ENCODE results near the gene SRPX2. TPM values are rescaled to one million over a fixed set of nuclear protein-coding genes. Genes with fewer than 3 reads are reported as not detected.

Gene SRPX2
- total RNA-seq, 3 donors from 2014 or later: 3.3 to 17.6 (median 13.9) TPM

DNA sequence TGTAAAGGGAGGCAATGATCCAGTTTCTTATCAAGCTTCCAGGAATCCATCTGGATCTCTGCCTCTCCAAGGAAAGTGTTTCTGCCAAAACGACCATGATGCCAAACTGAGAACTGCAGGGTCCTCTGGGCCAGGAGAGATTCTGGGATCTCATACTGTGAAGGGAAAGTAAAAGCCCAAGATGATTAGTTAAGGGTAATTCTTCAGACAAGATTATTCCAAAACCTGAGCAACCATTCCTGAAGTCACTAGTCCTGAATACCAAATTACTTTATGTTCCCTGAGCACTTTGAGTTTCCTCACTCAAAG is 42.0 kb downstream of the SRPX2 start:
- no peak for ATAC-seq
- intact Hi-C loops (cut with DNase I, micrococcal nuclease): loop anchor here (2.0 to 5.0 kb wide), 2 partner anchors 81 to 83 kb away; no protein-coding TSS in a partner anchor
- DNase-seq: no peak

DNA sequence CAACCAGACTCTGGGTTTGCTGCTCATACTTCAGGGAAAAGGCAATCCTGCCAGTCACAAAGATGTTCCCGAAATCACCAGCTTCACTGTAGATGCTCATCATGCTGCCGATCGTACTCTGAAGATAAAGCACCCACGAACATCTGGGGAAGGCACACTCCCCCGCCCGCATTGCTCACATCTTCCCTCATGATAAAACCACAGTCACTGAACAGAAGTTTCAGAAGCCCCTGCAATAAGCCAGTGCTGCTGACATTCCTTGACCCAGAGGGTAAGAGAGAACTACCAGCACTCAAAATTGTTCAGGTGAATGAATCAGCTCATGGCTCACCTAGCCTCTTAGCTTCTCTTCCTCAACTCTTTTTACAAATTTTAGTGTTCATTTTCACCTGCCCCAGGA is 43.1 kb downstream of the SRPX2 start:
- DNase-seq: no peak
- Histone ChIP-seq H3K36me3 (ENCODE audit: low read depth) (no peaks in the 10 kb centered on the region), H3K4me1 (ENCODE audit: low read depth) (no peaks in the 10 kb centered on the region), H3K4me3 (no peak overlapping the region), H3K9me3 (no peaks in the 10 kb centered on the region)
- intact Hi-C loops (cut with DNase I, micrococcal nuclease): loop anchor here in 1 of 2 donors (5.0 kb wide), 1 partner anchor 80 kb away; no protein-coding TSS in a partner anchor
- TF ChIP-seq, protein P1, sequence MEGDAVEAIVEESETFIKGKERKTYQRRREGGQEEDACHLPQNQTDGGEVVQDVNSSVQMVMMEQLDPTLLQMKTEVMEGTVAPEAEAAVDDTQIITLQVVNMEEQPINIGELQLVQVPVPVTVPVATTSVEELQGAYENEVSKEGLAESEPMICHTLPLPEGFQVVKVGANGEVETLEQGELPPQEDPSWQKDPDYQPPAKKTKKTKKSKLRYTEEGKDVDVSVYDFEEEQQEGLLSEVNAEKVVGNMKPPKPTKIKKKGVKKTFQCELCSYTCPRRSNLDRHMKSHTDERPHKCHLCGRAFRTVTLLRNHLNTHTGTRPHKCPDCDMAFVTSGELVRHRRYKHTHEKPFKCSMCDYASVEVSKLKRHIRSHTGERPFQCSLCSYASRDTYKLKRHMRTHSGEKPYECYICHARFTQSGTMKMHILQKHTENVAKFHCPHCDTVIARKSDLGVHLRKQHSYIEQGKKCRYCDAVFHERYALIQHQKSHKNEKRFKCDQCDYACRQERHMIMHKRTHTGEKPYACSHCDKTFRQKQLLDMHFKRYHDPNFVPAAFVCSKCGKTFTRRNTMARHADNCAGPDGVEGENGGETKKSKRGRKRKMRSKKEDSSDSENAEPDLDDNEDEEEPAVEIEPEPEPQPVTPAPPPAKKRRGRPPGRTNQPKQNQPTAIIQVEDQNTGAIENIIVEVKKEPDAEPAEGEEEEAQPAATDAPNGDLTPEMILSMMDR (IDR thresholded peaks at IDR 0.05): no peak
- no peak for ATAC-seq

More for the DNA sequence above, 42.0 kb downstream of the SRPX2 start:
- H3K36me3 ChIP-seq (ENCODE audit: low read depth): no peaks in the 10 kb centered on the region
- no peak overlapping the region for H3K4me3 ChIP-seq
- TF ChIP-seq, protein P1 (IDR thresholded peaks at IDR 0.05): no peak
- H3K9me3 ChIP-seq: no peaks in the 10 kb centered on the region
- no peaks in the 10 kb centered on the region for H3K4me1 ChIP-seq (ENCODE audit: low read depth)

DNA sequence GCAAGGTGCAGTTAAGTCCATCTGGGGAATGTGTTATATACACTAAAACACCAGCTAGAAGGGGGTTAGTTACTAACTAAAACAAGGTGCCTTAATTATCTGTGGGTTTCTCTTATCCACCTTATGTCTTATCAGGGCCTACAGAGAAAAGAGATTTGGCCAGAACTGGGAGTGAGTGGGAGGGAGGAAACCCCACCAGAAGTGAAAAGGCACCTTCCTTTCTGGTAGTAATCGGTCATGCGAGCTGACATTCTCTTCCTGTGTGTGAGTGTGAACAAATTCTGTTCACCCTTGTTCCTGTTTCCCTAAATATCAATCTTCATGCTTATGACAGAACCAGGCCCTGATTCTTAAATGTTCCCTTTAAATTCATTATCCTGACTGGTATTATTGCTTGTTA is 43.5 kb downstream of the SRPX2 start:
- H3K36me3 ChIP-seq (ENCODE audit: low read depth): no peaks in the 10 kb centered on the region
- ATAC-seq (no peak), DNase-seq (no peak)
- H3K9me3 ChIP-seq: no peaks in the 10 kb centered on the region
- no peaks in the 10 kb centered on the region for H3K4me1 ChIP-seq (ENCODE audit: low read depth)
- intact Hi-C loops (cut with DNase I, micrococcal nuclease): loop anchor here in 1 of 2 donors (5.0 kb wide), 1 partner anchor 80 kb away; no protein-coding TSS in a partner anchor
- no peak overlapping the region for H3K4me3 ChIP-seq
- TF ChIP-seq, protein P1 (IDR thresholded peaks at IDR 0.05): no peak

DNA sequence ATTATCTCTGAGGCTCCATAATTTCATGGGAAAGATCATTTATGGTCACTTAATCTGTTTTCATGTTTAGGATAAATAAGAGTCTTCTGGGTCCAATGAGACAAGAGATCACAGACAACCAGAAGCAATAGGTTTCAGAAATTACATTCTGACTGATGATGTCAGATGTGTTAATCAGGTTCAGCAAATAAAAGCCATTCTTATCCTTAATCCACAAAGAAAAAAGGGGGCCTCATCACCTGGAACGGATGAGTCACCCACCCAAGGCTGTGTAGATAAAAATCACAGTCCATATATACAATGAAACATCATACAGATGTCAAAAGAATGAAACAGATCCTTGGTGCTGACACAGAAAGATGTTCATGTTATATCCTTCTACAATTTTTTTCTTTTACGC is 51.3 kb downstream of the SRPX2 start:
- TF ChIP-seq, protein P1 (IDR thresholded peaks at IDR 0.05): no peak
- no peak for ATAC-seq
- H3K4me3 ChIP-seq: no peak overlapping the region
- H3K4me1 ChIP-seq (ENCODE audit: low read depth): no peaks in the 10 kb centered on the region
- no peaks in the 10 kb centered on the region for H3K36me3 ChIP-seq (ENCODE audit: low read depth)
- no peak for DNase-seq
- H3K9me3 ChIP-seq: no peaks in the 10 kb centered on the region
- intact Hi-C loops (cut with DNase I, micrococcal nuclease): no loop called here

DNA sequence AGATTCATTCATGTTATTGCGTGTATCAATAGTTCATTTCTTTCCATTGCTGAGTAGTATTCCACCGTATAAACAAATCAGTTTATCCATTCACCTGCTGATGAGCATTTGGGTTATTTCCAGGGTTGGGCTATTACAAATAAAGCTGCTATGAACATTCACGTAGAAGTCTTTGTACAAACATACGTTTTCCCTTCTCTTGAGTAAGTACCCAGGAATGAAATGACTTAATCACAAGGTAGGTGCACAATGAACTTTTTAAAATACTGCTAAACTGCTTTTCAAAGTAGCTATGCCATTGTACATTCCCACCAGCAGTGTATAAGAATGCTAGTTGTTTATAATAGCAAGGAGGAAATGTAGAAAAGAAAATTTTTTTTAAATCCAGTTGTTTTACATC is 52.0 kb downstream of the SRPX2 start:
- ATAC-seq: no peak
- H3K9me3 ChIP-seq: no peaks in the 10 kb centered on the region
- H3K36me3 ChIP-seq (ENCODE audit: low read depth): no peaks in the 10 kb centered on the region
- no peak for DNase-seq
- intact Hi-C loops (cut with DNase I, micrococcal nuclease): no loop called here
- no peaks in the 10 kb centered on the region for H3K4me1 ChIP-seq (ENCODE audit: low read depth)
- H3K4me3 ChIP-seq: no peak overlapping the region
- TF ChIP-seq, protein P1 (IDR thresholded peaks at IDR 0.05): no peak

Measured in mucosa of descending colon (tissue), 3 donors.